HG02798 (cell line): ENCODE measurements around the gene MIER3.
"Not testable (repeated sequence)": the region's sequence is repeated elsewhere in the genome, so short reads cannot be mapped to it uniquely, and the experiment has no call there.

Experiments
- ATAC-seq: cut with Tn5 transposase; IDR thresholded peaks from one replicate; pipeline ENCODE4 v1.9.1; 2021; ENCODE audit warnings: mild to moderate bottlenecking; ENCODE audit not compliant: unreplicated experiment, poor library complexity

MIER3 gene

GRCh38 chr5:56951946-56952691 lies at the start of gene MIER3:
Gene MIER3 (minus strand): TSS chr5:56952123. CDS start chr5:56952102, 21 bp downstream.
- ATAC-seq = peak; percentile 97

GRCh38 chr5:56995596-56995995 lies 43.7 kb upstream of the MIER3 start:
- no peak for ATAC-seq

- no peak for ATAC-seq
These were observed 41.3 kb upstream of the MIER3 start for GRCh38 chr5:56993241-56993640.

GRCh38 chr5:56989676-56990075 lies 37.8 kb upstream of the MIER3 start:
- no peak for ATAC-seq

- ATAC-seq = no peak
These were observed 36.6 kb upstream of the MIER3 start for GRCh38 chr5:56988490-56988889.

GRCh38 chr5:56987171-56987570 lies 35.2 kb upstream of the MIER3 start:
- ATAC-seq = no peak

- no peak for ATAC-seq
These were observed 34.7 kb upstream of the MIER3 start for GRCh38 chr5:56986626-56986947.

- no peak for ATAC-seq
These were observed 34.2 kb upstream of the MIER3 start for GRCh38 chr5:56985936-56986625.

- no peak for ATAC-seq
These were observed 32.5 kb upstream of the MIER3 start for GRCh38 chr5:56984445-56984844.

GRCh38 chr5:56983593-56984361 lies 31.9 kb upstream of the MIER3 start:
- peak; percentile 58 for ATAC-seq

- no peak for ATAC-seq
These were observed 29.8 kb upstream of the MIER3 start for GRCh38 chr5:56981548-56982315.

GRCh38 chr5:56979968-56980367 lies 28.0 kb upstream of the MIER3 start:
- no peak for ATAC-seq

- not testable (repeated sequence) for ATAC-seq
These were observed 27.6 kb upstream of the MIER3 start for GRCh38 chr5:56979526-56979925.

- no peak for ATAC-seq
These were observed 25.9 kb upstream of the MIER3 start for GRCh38 chr5:56977822-56978221.

- ATAC-seq = no peak
These were observed 25.1 kb upstream of the MIER3 start for GRCh38 chr5:56977021-56977420.

- ATAC-seq = no peak
These were observed 22.3 kb upstream of the MIER3 start for GRCh38 chr5:56974241-56974640.

GRCh38 chr5:56973473-56973872 lies 21.6 kb upstream of the MIER3 start:
- no peak for ATAC-seq

- ATAC-seq = no peak
These were observed 19.4 kb upstream of the MIER3 start for GRCh38 chr5:56971275-56971674.

- ATAC-seq = no peak
These were observed 12.2 kb upstream of the MIER3 start for GRCh38 chr5:56964173-56964572.

- ATAC-seq = no peak
These were observed 11.3 kb upstream of the MIER3 start for GRCh38 chr5:56963246-56963645.

- ATAC-seq = no peak
These were observed 10.4 kb upstream of the MIER3 start for GRCh38 chr5:56962286-56962685.
